Measurements from ENCODE around the gene ST8SIA1.

DNA sequence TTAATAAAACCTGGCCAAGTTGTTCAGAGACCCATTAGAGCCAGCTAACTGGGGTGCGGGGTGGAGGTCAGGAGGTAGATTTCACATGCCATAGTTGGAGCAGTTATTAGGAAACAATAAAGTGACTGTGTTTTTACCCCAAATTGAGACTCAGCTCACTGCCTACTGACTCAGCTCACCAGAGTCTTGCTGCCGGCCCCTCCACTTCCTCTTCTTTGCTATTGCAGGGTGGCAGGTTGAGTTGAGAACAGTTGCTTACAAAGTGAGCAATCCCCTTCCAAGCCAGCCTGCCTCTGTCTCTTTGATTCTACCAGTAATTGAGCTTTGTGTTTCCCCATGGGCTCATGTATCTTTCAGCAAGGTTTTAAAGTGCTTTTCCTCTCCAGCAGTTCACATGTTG lies 12.9 kb downstream of the ST8SIA1 start:
- TF ChIP-seq ZNF274 (IDR thresholded peaks at IDR 0.05; ENCODE audit: low read depth, low read length) (no peak), POLR2A (IDR thresholded peaks at IDR 0.05; ENCODE audit: borderline replicate concordance, extremely low read depth, insufficient read depth, insufficient read length) (no peak), SRF (IDR thresholded peaks at IDR 0.05; ENCODE audit: low read depth) (no peak)
- TF ChIP-seq, protein P1, sequence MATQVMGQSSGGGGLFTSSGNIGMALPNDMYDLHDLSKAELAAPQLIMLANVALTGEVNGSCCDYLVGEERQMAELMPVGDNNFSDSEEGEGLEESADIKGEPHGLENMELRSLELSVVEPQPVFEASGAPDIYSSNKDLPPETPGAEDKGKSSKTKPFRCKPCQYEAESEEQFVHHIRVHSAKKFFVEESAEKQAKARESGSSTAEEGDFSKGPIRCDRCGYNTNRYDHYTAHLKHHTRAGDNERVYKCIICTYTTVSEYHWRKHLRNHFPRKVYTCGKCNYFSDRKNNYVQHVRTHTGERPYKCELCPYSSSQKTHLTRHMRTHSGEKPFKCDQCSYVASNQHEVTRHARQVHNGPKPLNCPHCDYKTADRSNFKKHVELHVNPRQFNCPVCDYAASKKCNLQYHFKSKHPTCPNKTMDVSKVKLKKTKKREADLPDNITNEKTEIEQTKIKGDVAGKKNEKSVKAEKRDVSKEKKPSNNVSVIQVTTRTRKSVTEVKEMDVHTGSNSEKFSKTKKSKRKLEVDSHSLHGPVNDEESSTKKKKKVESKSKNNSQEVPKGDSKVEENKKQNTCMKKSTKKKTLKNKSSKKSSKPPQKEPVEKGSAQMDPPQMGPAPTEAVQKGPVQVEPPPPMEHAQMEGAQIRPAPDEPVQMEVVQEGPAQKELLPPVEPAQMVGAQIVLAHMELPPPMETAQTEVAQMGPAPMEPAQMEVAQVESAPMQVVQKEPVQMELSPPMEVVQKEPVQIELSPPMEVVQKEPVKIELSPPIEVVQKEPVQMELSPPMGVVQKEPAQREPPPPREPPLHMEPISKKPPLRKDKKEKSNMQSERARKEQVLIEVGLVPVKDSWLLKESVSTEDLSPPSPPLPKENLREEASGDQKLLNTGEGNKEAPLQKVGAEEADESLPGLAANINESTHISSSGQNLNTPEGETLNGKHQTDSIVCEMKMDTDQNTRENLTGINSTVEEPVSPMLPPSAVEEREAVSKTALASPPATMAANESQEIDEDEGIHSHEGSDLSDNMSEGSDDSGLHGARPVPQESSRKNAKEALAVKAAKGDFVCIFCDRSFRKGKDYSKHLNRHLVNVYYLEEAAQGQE (IDR thresholded peaks at IDR 0.05; ENCODE audit: low read depth): no peak
